H1 (cell line): ENCODE data around the gene NPPA. TPM values are rescaled to one million over a fixed set of nuclear protein-coding genes. Genes with fewer than 3 reads are reported as not detected.

Experiments
- CTCF ChIA-PET: fragments of 300-600 bp; sonication (Branson Sonifier 250); formaldehyde crosslinking; loops from one replicate; lab custom pipeline; 2021; ENCODE audit not compliant: partially characterized antibody; lab: Charles Lee
- POLR2A ChIA-PET: fragments of 300-600 bp; sonication (Branson Sonifier 250); formaldehyde crosslinking; loops from one replicate; lab custom pipeline; 2021; ENCODE audit warnings: inconsistent platforms; ENCODE audit not compliant: partially characterized antibody; lab: Charles Lee
- DNase-seq, 2 experiments: peaks; one replicate each; pipeline versions ENCODE4 v3.0.0 to v3.0.0-alpha.2; 2010 to 2022; ENCODE audit warnings: low spot score in 2 of 2, low read depth in 1 of 2, mixed read lengths in 1 of 2
- FAIRE-seq: peaks from 2 replicates; lab custom pipeline; 2011; peaks lifted over from hg19 to GRCh38; lab: Jason Lieb, UNC
- H2AFZ ChIP-seq: 2 replicates; pipeline ENCODE4 v1.8.1; 2012; ENCODE audit warnings: low read length, inconsistent platforms
- H2AK5ac ChIP-seq: 2 replicates; pipeline ENCODE4 v1.6.1; 2013; ENCODE audit warnings: low read depth, low read length
- H2BK120ac ChIP-seq: replicated peaks from 2 replicates; pipeline ENCODE3; 2013; ENCODE audit warnings: low read depth, low read length, inconsistent platforms
- H2BK12ac ChIP-seq: 2 replicates; pipeline ENCODE4 v1.6.1; 2013; ENCODE audit warnings: low read depth, low read length
- H2BK15ac ChIP-seq: 2 replicates; pipeline ENCODE4 v1.6.1; 2013; ENCODE audit warnings: low read length
- H2BK20ac ChIP-seq: 2 replicates; pipeline ENCODE4 v1.6.1; 2013; ENCODE audit warnings: low read length
- H2BK5ac ChIP-seq: 2 replicates; pipeline ENCODE4 v1.6.1; 2013; ENCODE audit warnings: low read depth, low read length
- H3K14ac ChIP-seq: 2 replicates; pipeline ENCODE4 v1.6.1; 2013; ENCODE audit warnings: inconsistent platforms; ENCODE audit not compliant: insufficient read length
- H3K18ac ChIP-seq: 2 replicates; pipeline ENCODE4 v1.6.1; 2013; ENCODE audit warnings: low read length; ENCODE audit errors: extremely low read depth
- H3K23ac ChIP-seq: 2 replicates; pipeline ENCODE4 v1.6.1; 2013; ENCODE audit warnings: inconsistent platforms; ENCODE audit not compliant: insufficient read length
- H3K23me2 ChIP-seq: 2 replicates; pipeline ENCODE4 v1.6.1; 2013; ENCODE audit warnings: low read depth, low read length
- H3K27ac ChIP-seq: 2 replicates; pipeline ENCODE4 v1.6.1; 2011; ENCODE audit warnings: low read depth, low read length, inconsistent platforms
- H3K27me3 ChIP-seq, 4 experiments: replicated peaks in 1 of 4; 1 replicate in 1 of 4; 2 replicates in 3 of 4; pipeline versions ENCODE4 v1.6.1 to v1.8.1; 2011 to 2013; ENCODE audit warnings: low read length in 3 of 4, mild to moderate bottlenecking in 3 of 4, inconsistent platforms in 2 of 4, mixed read lengths in 2 of 4, moderate library complexity in 1 of 4; ENCODE audit not compliant: control insufficient read depth in 3 of 4, insufficient read depth in 3 of 4; ENCODE audit errors: extremely low read depth in 1 of 4
- H3K36me3 ChIP-seq, 4 experiments: 2 replicates each; pipeline versions ENCODE4 v1.6.1 to v1.8.1; 2011 to 2013; ENCODE audit warnings: mild to moderate bottlenecking in 4 of 4, low read length in 3 of 4, moderate library complexity in 2 of 4, control low read depth in 1 of 4, inconsistent platforms in 1 of 4; ENCODE audit not compliant: insufficient read depth in 4 of 4, control insufficient read depth in 2 of 4
- H3K4ac ChIP-seq: replicated peaks from 2 replicates; pipeline ENCODE3; 2013; ENCODE audit warnings: low read length, low read depth, mixed read lengths, inconsistent platforms; ENCODE audit not compliant: insufficient read length
- H3K4me1 ChIP-seq, 4 experiments: replicated peaks in 1 of 4; 1 replicate in 1 of 4; 2 replicates in 3 of 4; pipeline versions ENCODE4 v1.6.1 to v1.8.1; 2011 to 2013; ENCODE audit warnings: low read length in 3 of 4, inconsistent platforms in 2 of 4, mixed read lengths in 1 of 4; ENCODE audit not compliant: insufficient read depth in 4 of 4, control insufficient read depth in 3 of 4
- H3K4me2 ChIP-seq, 2 experiments: 2 replicates each; pipeline versions ENCODE4 v1.6.1 to v1.8.1; 2011 to 2013; ENCODE audit warnings: low read depth in 2 of 2, low read length in 2 of 2, control low read depth in 1 of 2, inconsistent platforms in 1 of 2, mild to moderate bottlenecking in 1 of 2; ENCODE audit not compliant: insufficient read depth in 1 of 2
- H3K4me3 ChIP-seq, 4 experiments: fragments of 200-600, 300-600 bp in 1 of 4; sonication (generic), shearing (Covaris generic), sonication (Bioruptor Twin) in 1 of 4; 2 replicates each; pipeline versions ENCODE4 v1.5.1 to v1.8.1; 2011 to 2016; ENCODE audit warnings: low read length in 4 of 4, low read depth in 3 of 4, control low read depth in 2 of 4, inconsistent platforms in 2 of 4, mild to moderate bottlenecking in 2 of 4, mixed read lengths in 1 of 4, moderate library complexity in 1 of 4; ENCODE audit not compliant: insufficient read depth in 2 of 4; ENCODE audit errors: extremely low read depth in 1 of 4
- H3K56ac ChIP-seq: replicated peaks from 2 replicates; pipeline ENCODE3; 2013; ENCODE audit warnings: low read depth, mild to moderate bottlenecking, mixed read lengths, low read length, inconsistent platforms; ENCODE audit not compliant: insufficient read length
- H3K79me1 ChIP-seq: 2 replicates; pipeline ENCODE4 v1.6.1; 2013; ENCODE audit warnings: low read depth, low read length, control low read depth
- H3K79me2 ChIP-seq, 2 experiments: 2 replicates each; pipeline versions ENCODE4 v1.6.1 to v1.8.1; 2012 to 2013; ENCODE audit warnings: low read length in 2 of 2, mild to moderate bottlenecking in 2 of 2, inconsistent platforms in 1 of 2; ENCODE audit not compliant: insufficient read depth in 2 of 2, control insufficient read depth in 1 of 2
- H3K9ac ChIP-seq, 4 experiments: replicated peaks in 1 of 4; 1 replicate in 1 of 4; 2 replicates in 3 of 4; pipeline versions ENCODE4 v1.6.1 to v1.8.1; 2011 to 2013; ENCODE audit warnings: low read depth in 3 of 4, low read length in 3 of 4, control low read depth in 2 of 4, mild to moderate bottlenecking in 2 of 4, moderate library complexity in 2 of 4, inconsistent platforms in 1 of 4; ENCODE audit errors: extremely low read depth in 1 of 4
- H3K9me3 ChIP-seq, 2 experiments: 2 replicates each; pipeline versions ENCODE4 v1.6.1 to v1.8.1; 2012 to 2013; ENCODE audit warnings: mild to moderate bottlenecking in 2 of 2, moderate library complexity in 2 of 2, control low read depth in 1 of 2, inconsistent platforms in 1 of 2, low read depth in 1 of 2, low read length in 1 of 2, mixed read lengths in 1 of 2; ENCODE audit not compliant: insufficient read depth in 2 of 2
- H4K20me1 ChIP-seq, 2 experiments: replicated peaks in 1 of 2; 2 replicates each; pipeline versions ENCODE3 to v1.8.1; 2011 to 2013; ENCODE audit warnings: inconsistent platforms in 2 of 2, low read length in 2 of 2, mild to moderate bottlenecking in 1 of 2; ENCODE audit not compliant: insufficient read depth in 2 of 2, control insufficient read depth in 1 of 2
- H4K5ac ChIP-seq: 2 replicates; pipeline ENCODE4 v1.6.1; 2013; ENCODE audit warnings: low read length, low read depth, mixed read lengths, inconsistent platforms; ENCODE audit not compliant: insufficient read length
- H4K8ac ChIP-seq: 2 replicates; pipeline ENCODE4 v1.8.0; 2013; ENCODE audit warnings: mild to moderate bottlenecking, moderate library complexity, low read length, inconsistent platforms; ENCODE audit not compliant: insufficient read depth; ENCODE audit errors: extremely low read depth
- H4K91ac ChIP-seq: replicated peaks from 2 replicates; pipeline ENCODE3; 2013; ENCODE audit warnings: low read length, mixed read lengths, inconsistent platforms; ENCODE audit not compliant: insufficient read length
- CHD1 ChIP-seq: IDR thresholded peaks from 2 replicates; pipeline ENCODE4 v1.6.1; 2012; ENCODE audit warnings: low read depth, low read length, improper control_type of control experiment
- WGBS, 2 experiments: shearing (Covaris generic) in 1 of 2; methylation state at CpG; one replicate each; pipeline versions ENCODE4 v1.1.6 to v1.1.7; 2013 to 2015; ENCODE audit warnings: low lambda C conversion rate in 2 of 2, mixed read lengths in 2 of 2, inconsistent platforms in 1 of 2, low coverage in 1 of 2, missing lambda C conversion rate in 1 of 2; ENCODE audit not compliant: insufficient replicate concordance in 2 of 2, insufficient coverage in 1 of 2, insufficient read length in 1 of 2; ENCODE audit errors: extremely low coverage in 1 of 2, missing lambda C conversion rate in 1 of 2; 5-methylcytosine and 5-hydroxymethylcytosine counted together
- polyA plus RNA-seq, 7 experiments: library from polyadenylated mRNA; depleted of rRNA in 3 of 7; stranded (reverse) in 5 of 7; unstranded in 2 of 7; fragments of >200 nt in 5 of 7; fragments of 200-250 nt in 2 of 7; gene quantifications; 1 replicate in 5 of 7; 2 replicates in 1 of 7; 4 replicates in 1 of 7; pipeline versions ENCODE4 v1.2.1 to v1.2.3, GENCODE V29; 2011 to 2013; ENCODE audit warnings: missing spikeins in 2 of 7, mixed read lengths in 2 of 7
- total RNA-seq: library from RNA; stranded (reverse); fragmentation: NEBNext Ultra II Directional; extraction: Animal tissue kit (Norgen Biotek cat#: 25700); gene quantifications from 2 replicates; pipeline ENCODE4 v1.2.1, GENCODE V29; 2021

NPPA gene
- total and polyA plus RNA-seq, 2 of the 8 experiments (the other 6 are each of a cell fraction or from before 2014, with no cell fraction given) = not detected

- POLR2A ChIA-PET = interaction anchor here (6.6 kb wide), 1 partner anchor 57 kb away, joined by 49 read pairs; no protein-coding TSS in a partner anchor
- H3K36me3 ChIP-seq = no peaks in the 10 kb centered on the region
- no peak for TF ChIP-seq CHD1
Observed at GRCh38 chr1:11851180-11851579, 3.6 kb upstream of the NPPA start.

More at GRCh38 chr1:11851180-11851579, 3.6 kb upstream of the NPPA start:
- H2BK12ac ChIP-seq = no peak overlapping the region
- CTCF ChIA-PET = interaction anchor here (1.0 to 2.2 kb wide), 5 partner anchors 9 to 116 kb away, joined by 3 to 7 read pairs (median 4); no protein-coding TSS in a partner anchor
- peaks cover 0 to 8% of the 10 kb centered on the region in 2 experiments for H4K20me1 ChIP-seq
- no peaks in the 10 kb centered on the region for H3K79me2 ChIP-seq
- H3K9me3 ChIP-seq = no peaks in the 10 kb centered on the region
- no peak overlapping the region for H3K4ac ChIP-seq
- FAIRE-seq (no peak), DNase-seq (no peak)
- H2AK5ac ChIP-seq = no peak overlapping the region
- H4K5ac ChIP-seq = no peak overlapping the region
- H4K8ac ChIP-seq = no peak overlapping the region
- H2BK20ac ChIP-seq = no peak overlapping the region
- 85% methylated on average over 7 of the region's 7 CpGs; no CpG with 5 or more reads in 1 of the 2 experiments for WGBS, 2 experiments
- no peak overlapping the region for H3K18ac ChIP-seq
- H3K27ac ChIP-seq = no peak overlapping the region
- H3K23ac ChIP-seq = no peak overlapping the region
- no peaks in the 10 kb centered on the region for H3K4me1 ChIP-seq
- no peak overlapping the region for H3K14ac ChIP-seq
- H3K27me3 ChIP-seq = no peaks in the 10 kb centered on the region
- H2AFZ ChIP-seq = no peak overlapping the region
- H3K4me2 ChIP-seq = no peak overlapping the region
- H4K91ac ChIP-seq = no peak overlapping the region
- no peaks in the 10 kb centered on the region for H3K23me2 ChIP-seq
- H2BK5ac ChIP-seq = no peak overlapping the region
- H3K9ac ChIP-seq = no peak overlapping the region
- no peak overlapping the region for H3K4me3 ChIP-seq
- H3K56ac ChIP-seq = no peak overlapping the region
- H2BK15ac ChIP-seq = no peak overlapping the region
- no peaks in the 10 kb centered on the region for H3K79me1 ChIP-seq
- no peak overlapping the region for H2BK120ac ChIP-seq
